Mesendoderm (in vitro differentiated cells): ENCODE results near the gene CAMSAP3.

ENCODE experiments used
- DNase-seq: peaks from one replicate; pipeline ENCODE4 v3.0.0; 2013
- H2AK5ac ChIP-seq: 2 replicates; pipeline ENCODE4 v1.6.1; 2013; ENCODE audit warnings: low read length, inconsistent platforms
- H2BK120ac ChIP-seq: 2 replicates; pipeline ENCODE4 v1.6.1; 2013; ENCODE audit warnings: low read depth, mild to moderate bottlenecking, low read length, moderate library complexity, mixed read lengths
- H2BK15ac ChIP-seq: replicated peaks from 2 replicates; pipeline ENCODE4 v1.6.1; 2013; ENCODE audit warnings: low read depth, mild to moderate bottlenecking, moderate library complexity
- H2BK5ac ChIP-seq: 2 replicates; pipeline ENCODE4 v1.6.1; 2013; ENCODE audit warnings: low read length, inconsistent platforms
- H3K18ac ChIP-seq: 2 replicates; pipeline ENCODE4 v1.6.1; 2013; ENCODE audit warnings: mild to moderate bottlenecking, low read length, mixed read lengths
- H3K23ac ChIP-seq: one replicate; pipeline ENCODE4 v1.6.1; 2013; ENCODE audit warnings: low read length
- H3K27ac ChIP-seq: 2 replicates; pipeline ENCODE4 v1.5.1; 2013; ENCODE audit warnings: low read depth, mild to moderate bottlenecking, inconsistent platforms, low read length, moderate library complexity
- H3K27me3 ChIP-seq: 2 replicates; pipeline ENCODE4 v1.6.1; 2013; ENCODE audit warnings: low read length, control low read depth, mild to moderate bottlenecking, inconsistent platforms; ENCODE audit not compliant: insufficient read depth, poor library complexity
- H3K36me3 ChIP-seq: 2 replicates; pipeline ENCODE4 v1.6.1; 2013; ENCODE audit warnings: low read length, inconsistent platforms; ENCODE audit not compliant: control insufficient read depth, insufficient read depth
- H3K4ac ChIP-seq: one replicate; pipeline ENCODE4 v1.6.1; 2013; ENCODE audit warnings: low read depth, mild to moderate bottlenecking, low read length, moderate library complexity
- H3K4me1 ChIP-seq: 2 replicates; pipeline ENCODE4 v1.6.1; 2013; ENCODE audit warnings: low read depth, low read length, inconsistent platforms; ENCODE audit not compliant: control insufficient read depth
- H3K4me2 ChIP-seq: 2 replicates; pipeline ENCODE4 v1.6.1; 2013; ENCODE audit warnings: low read length
- H3K4me3 ChIP-seq: 2 replicates; pipeline ENCODE4 v1.5.1; 2013; ENCODE audit warnings: mild to moderate bottlenecking, low read length
- H3K56ac ChIP-seq: one replicate; pipeline ENCODE4 v1.6.1; 2013; ENCODE audit warnings: low read length
- H3K79me1 ChIP-seq: 2 replicates; pipeline ENCODE4 v1.6.1; 2013; ENCODE audit warnings: low read length, inconsistent platforms
- H3K79me2 ChIP-seq: 2 replicates; pipeline ENCODE4 v1.6.1; 2013; ENCODE audit warnings: mild to moderate bottlenecking, low read length; ENCODE audit not compliant: control insufficient read depth, insufficient read depth
- H3K9ac ChIP-seq: 2 replicates; pipeline ENCODE4 v1.6.1; 2013; ENCODE audit warnings: low read length, inconsistent platforms
- H4K5ac ChIP-seq: one replicate; pipeline ENCODE4 v1.6.1; 2013; ENCODE audit warnings: low read length
- H4K8ac ChIP-seq: one replicate; pipeline ENCODE4 v1.6.1; 2013; ENCODE audit warnings: low read depth, mild to moderate bottlenecking, control low read depth, low read length, moderate library complexity
- WGBS: extraction: QIAGEN DNeasy Blood & Tissue Kit; methylation state at CpG from one replicate; pipeline ENCODE4 v1.1.7; 2013; ENCODE audit warnings: low lambda C conversion rate, missing lambda C conversion rate; ENCODE audit not compliant: insufficient coverage; ENCODE audit errors: extremely low coverage; 5-methylcytosine and 5-hydroxymethylcytosine counted together

CAMSAP3 gene

GRCh38 chr19:7582446-7582845 is 13.2 kb upstream of the CAMSAP3 start:
- Histone ChIP-seq H3K79me2 (no peaks in the 10 kb centered on the region), H2BK5ac (no peak overlapping the region), H3K18ac (no peak overlapping the region), H2AK5ac (no peak overlapping the region), H2BK15ac (no peak overlapping the region), H3K79me1 (no peaks in the 10 kb centered on the region), H3K4ac (no peak overlapping the region), H3K4me2 (no peak overlapping the region), H4K5ac (no peak overlapping the region), H3K36me3 (no peaks in the 10 kb centered on the region), H3K9ac (no peak overlapping the region), H3K56ac (no peak overlapping the region), H3K27me3 (no peaks in the 10 kb centered on the region), H3K27ac (no peak overlapping the region), H3K4me1 (no peaks in the 10 kb centered on the region), H3K4me3 (no peak overlapping the region), H4K8ac (no peak overlapping the region), H3K23ac (no peak overlapping the region), H2BK120ac (no peak overlapping the region)
- no peak for DNase-seq
- no CpG with 5 or more reads among the region's 11 CpGs for WGBS

GRCh38 chr19:7589822-7590221 is 5.8 kb upstream of the CAMSAP3 start:
- Histone ChIP-seq H4K5ac (no peak overlapping the region), H4K8ac (no peak overlapping the region), H3K4me1 (no peaks in the 10 kb centered on the region), H3K27ac (no peak overlapping the region), H2BK5ac (no peak overlapping the region), H3K9ac (no peak overlapping the region), H3K4ac (no peak overlapping the region), H3K27me3 (no peaks in the 10 kb centered on the region), H3K18ac (no peak overlapping the region), H3K4me2 (no peak overlapping the region), H3K4me3 (no peak overlapping the region), H2BK120ac (no peak overlapping the region), H3K23ac (no peak overlapping the region), H3K79me1 (no peaks in the 10 kb centered on the region), H2BK15ac (no peak overlapping the region), H3K79me2 (no peaks in the 10 kb centered on the region), H3K56ac (no peak overlapping the region), H3K36me3 (no peaks in the 10 kb centered on the region), H2AK5ac (no peak overlapping the region)
- DNase-seq: no peak
- WGBS: no CpG with 5 or more reads among the region's 7 CpGs

- Histone ChIP-seq H3K36me3 (no peaks in the 10 kb centered on the region), H4K8ac (no peak overlapping the region), H2BK5ac (no peak overlapping the region), H4K5ac (no peak overlapping the region), H3K4me2 (no peak overlapping the region), H3K4me3 (no peak overlapping the region), H2BK120ac (no peak overlapping the region), H3K23ac (no peak overlapping the region), H3K56ac (no peak overlapping the region), H3K4ac (no peak overlapping the region), H3K27ac (no peak overlapping the region), H3K79me1 (no peaks in the 10 kb centered on the region), H3K4me1 (no peaks in the 10 kb centered on the region), H3K27me3 (no peaks in the 10 kb centered on the region), H3K79me2 (no peaks in the 10 kb centered on the region), H3K18ac (no peak overlapping the region), H3K9ac (no peak overlapping the region), H2AK5ac (no peak overlapping the region), H2BK15ac (no peak overlapping the region)
- DNase-seq: no peak
- no CpG with 5 or more reads among the region's 8 CpGs for WGBS
Observed at GRCh38 chr19:7590256-7590655, 5.4 kb upstream of the CAMSAP3 start.

- Histone ChIP-seq H3K79me2 (no peaks in the 10 kb centered on the region), H3K27me3 (no peaks in the 10 kb centered on the region), H3K36me3 (no peaks in the 10 kb centered on the region), H3K4ac (peak overlapping the region; percentile 29), H2BK5ac (no peak overlapping the region), H3K9ac (peak overlapping the region; percentile 66), H3K27ac (no peak overlapping the region), H4K8ac (no peak overlapping the region), H3K4me3 (peak overlapping the region; percentile 39), H3K23ac (no peak overlapping the region), H3K79me1 (no peaks in the 10 kb centered on the region), H4K5ac (no peak overlapping the region), H2AK5ac (no peak overlapping the region), H2BK120ac (no peak overlapping the region), H3K4me1 (no peaks in the 10 kb centered on the region), H3K56ac (peak overlapping the region; percentile 80), H3K4me2 (peak overlapping the region; percentile 66), H3K18ac (peak overlapping the region; percentile 86), H2BK15ac (no peak overlapping the region)
- no peak for DNase-seq
- no CpG with 5 or more reads among the region's 70 CpGs for WGBS
Observed at GRCh38 chr19:7596211-7596937, 711 bp downstream of the CAMSAP3 start.

- Histone ChIP-seq H3K4me2 (no peak overlapping the region), H2BK120ac (no peak overlapping the region), H4K5ac (no peak overlapping the region), H3K27me3 (no peaks in the 10 kb centered on the region), H3K18ac (no peak overlapping the region), H3K79me1 (no peaks in the 10 kb centered on the region), H3K9ac (no peak overlapping the region), H2BK15ac (no peak overlapping the region), H3K4me1 (no peaks in the 10 kb centered on the region), H3K23ac (no peak overlapping the region), H3K79me2 (no peaks in the 10 kb centered on the region), H3K4me3 (no peak overlapping the region), H3K4ac (no peak overlapping the region), H3K27ac (no peak overlapping the region), H3K56ac (no peak overlapping the region), H2AK5ac (no peak overlapping the region), H3K36me3 (no peaks in the 10 kb centered on the region), H4K8ac (no peak overlapping the region), H2BK5ac (no peak overlapping the region)
- DNase-seq: peak; percentile 13
- WGBS: no CpG with 5 or more reads among the region's 9 CpGs
Observed at GRCh38 chr19:7597689-7598088, 2.0 kb downstream of the CAMSAP3 start.

GRCh38 chr19:7598180-7598579 is 2.5 kb downstream of the CAMSAP3 start:
- no peak overlapping the region for H3K4ac ChIP-seq
- H3K36me3 ChIP-seq: no peaks in the 10 kb centered on the region
- H3K4me3 ChIP-seq: no peak overlapping the region
- H2AK5ac ChIP-seq: no peak overlapping the region
- no peak overlapping the region for H2BK15ac ChIP-seq
- H3K56ac ChIP-seq: no peak overlapping the region
- H3K27ac ChIP-seq: no peak overlapping the region
- no CpG with 5 or more reads among the region's 6 CpGs for WGBS
- no peaks in the 10 kb centered on the region for H3K4me1 ChIP-seq
- H2BK5ac ChIP-seq: no peak overlapping the region
- DNase-seq: no peak
- H3K18ac ChIP-seq: no peak overlapping the region
- H3K4me2 ChIP-seq: no peak overlapping the region
- no peaks in the 10 kb centered on the region for H3K27me3 ChIP-seq
- H3K9ac ChIP-seq: no peak overlapping the region
- no peak overlapping the region for H4K5ac ChIP-seq
- no peaks in the 10 kb centered on the region for H3K79me2 ChIP-seq
- H3K79me1 ChIP-seq: no peaks in the 10 kb centered on the region
- H2BK120ac ChIP-seq: no peak overlapping the region
- H4K8ac ChIP-seq: no peak overlapping the region
- no peak overlapping the region for H3K23ac ChIP-seq
